CD4-positive, alpha-beta memory T cell (primary cell): ENCODE data around the gene ZRANB1. TPM values are rescaled to one million over a fixed set of nuclear protein-coding genes. Genes with fewer than 3 reads are reported as not detected.

Experiments used
- CTCF ChIA-PET: fragments of 350-600 bp; sonication (Branson Sonifier 250); formaldehyde crosslinking; loops from one replicate; lab custom pipeline; 2021; ENCODE audit warnings: inconsistent platforms; ENCODE audit not compliant: partially characterized antibody; lab: Charles Lee
- POLR2A ChIA-PET: fragments of 350-600 bp; sonication (Branson Sonifier 250); formaldehyde crosslinking; loops from one replicate; lab custom pipeline; 2021; ENCODE audit not compliant: partially characterized antibody; lab: Charles Lee
- DNase-seq, 5 donors: peaks; one replicate each; pipeline versions ENCODE4 v3.0.0 to v3.0.0-alpha.2; 2020 to 2022; ENCODE audit warnings: mixed read lengths in 1 of 5
- H3K27ac ChIP-seq: one replicate; pipeline ENCODE4 v1.7.0; 2013; ENCODE audit warnings: low read depth, low read length
- H3K27me3 ChIP-seq: 2 replicates; pipeline ENCODE4 v1.7.0; 2013; ENCODE audit warnings: mild to moderate bottlenecking, low read length, moderate library complexity; ENCODE audit not compliant: insufficient read depth
- H3K36me3 ChIP-seq: 2 replicates; pipeline ENCODE4 v1.7.0; 2013; ENCODE audit warnings: mild to moderate bottlenecking, low read length, moderate library complexity; ENCODE audit not compliant: insufficient read depth
- H3K4me1 ChIP-seq: 2 replicates; pipeline ENCODE4 v1.7.0; 2013; ENCODE audit warnings: mild to moderate bottlenecking, low read length, moderate library complexity; ENCODE audit not compliant: insufficient read depth
- H3K4me3 ChIP-seq, 2 donors: one replicate each; pipeline ENCODE4 v1.7.0; 2013; ENCODE audit warnings: low read length in 2 of 2, mild to moderate bottlenecking in 1 of 2
- H3K9me3 ChIP-seq, 2 donors: one replicate each; pipeline ENCODE4 v1.7.0; 2013; ENCODE audit warnings: low read length in 2 of 2, control low read depth in 1 of 2; ENCODE audit not compliant: control insufficient read depth in 1 of 2
- H3K27ac Mint-ChIP-seq, 7 donors: one replicate each; pipeline ENCODE4 v1.8.0; 2020 to 2021; ENCODE audit warnings: mixed read lengths in 7 of 7, mild to moderate bottlenecking in 6 of 7, inconsistent platforms in 3 of 7, moderate library complexity in 3 of 7
- H3K27me3 Mint-ChIP-seq, 2 donors: one replicate each; pipeline ENCODE4 v1.8.0; 2020 to 2021; ENCODE audit warnings: mixed read lengths in 2 of 2
- H3K36me3 Mint-ChIP-seq, 2 donors: one replicate each; pipeline ENCODE4 v1.8.0; 2020 to 2021; ENCODE audit warnings: mixed read lengths in 2 of 2, inconsistent platforms in 1 of 2, mild to moderate bottlenecking in 1 of 2
- H3K4me1 Mint-ChIP-seq, 4 donors: one replicate each; pipeline ENCODE4 v1.8.0; 2020 to 2021; ENCODE audit warnings: mixed read lengths in 4 of 4, mild to moderate bottlenecking in 1 of 4
- H3K4me3 Mint-ChIP-seq, 8 donors: one replicate each; pipeline ENCODE4 v1.8.0; 2020 to 2021; ENCODE audit warnings: mixed read lengths in 8 of 8, mild to moderate bottlenecking in 7 of 8, moderate library complexity in 6 of 8, inconsistent platforms in 3 of 8
- H3K9me3 Mint-ChIP-seq, 8 donors: one replicate each; pipeline ENCODE4 v1.8.0; 2020 to 2021; ENCODE audit warnings: mixed read lengths in 8 of 8, mild to moderate bottlenecking in 5 of 8, inconsistent platforms in 3 of 8, moderate library complexity in 1 of 8
- intact Hi-C: fragments of 100-400 bp; cut with micrococcal nuclease; formaldehyde crosslinking; loops from one replicate; pipeline ENCODE4 v1.15.1; 2023
- microRNA-seq: library from miRNA; unstranded; fragments of <30 nt; microRNA quantifications from one replicate; pipeline ENCODE4 v1.2.0, GENCODE V29; 2021; ENCODE audit warnings: borderline replicate concordance, borderline number of aligned reads, borderline microRNAs expressed, mixed read lengths
- polyA plus RNA-seq, 2 donors: library from polyadenylated mRNA; unstranded; fragments of 300-500 nt; fragmentation: Illumina TruSeq; gene quantifications; one replicate each; pipeline ENCODE4 v1.2.3, GENCODE V29; 2021
- total RNA-seq, 2 experiments: library from RNA; stranded (reverse); gene quantifications; one replicate each; pipeline ENCODE4 v1.2.3, GENCODE V29; 2021

Gene ZRANB1
- total and polyA plus RNA-seq, 4 experiments from 2014 or later: 6.2 to 23.8 (median 16.4) TPM

- no peak overlapping the region for H3K27ac ChIP-seq
- ChIA-PET POLR2A (no interaction called here), CTCF (interaction anchor here (1.0 to 4.5 kb wide), 2 partner anchors 9 to 14 kb away, joined by 3 to 26 read pairs; no protein-coding TSS in a partner anchor)
- no peak overlapping the region for H3K4me3 Mint-ChIP-seq
- DNase-seq: no peak
- H3K36me3 ChIP-seq: no peaks in the 10 kb centered on the region
- no peaks in the 10 kb centered on the region for H3K4me1 ChIP-seq
- H3K9me3 ChIP-seq: no peaks in the 10 kb centered on the region
- no peaks in the 10 kb centered on the region for H3K27me3 ChIP-seq
- H3K36me3 Mint-ChIP-seq: no peaks in the 10 kb centered on the region
- H3K9me3 Mint-ChIP-seq: no peaks in the 10 kb centered on the region
- intact Hi-C loops: no loop called here
- H3K4me1 Mint-ChIP-seq: no peaks in the 10 kb centered on the region
- no peak overlapping the region for H3K27ac Mint-ChIP-seq
- H3K27me3 Mint-ChIP-seq: peaks cover 2 to 5% of the 10 kb centered on the region in 2 donors
- H3K4me3 ChIP-seq: no peak overlapping the region
Measured at GRCh38 chr10:125034675-125035074, 92.8 kb downstream of the ZRANB1 start.

- H3K9me3 Mint-ChIP-seq: no peaks in the 10 kb centered on the region
- Histone ChIP-seq H3K27me3 (no peaks in the 10 kb centered on the region), H3K4me3 (no peak overlapping the region), H3K4me1 (no peaks in the 10 kb centered on the region), H3K9me3 (no peaks in the 10 kb centered on the region), H3K36me3 (no peaks in the 10 kb centered on the region), H3K27ac (no peak overlapping the region)
- peaks cover 2 to 5% of the 10 kb centered on the region in 2 donors for H3K27me3 Mint-ChIP-seq
- no peak overlapping the region for H3K27ac Mint-ChIP-seq
- ChIA-PET CTCF (interaction anchor here (1.0 to 4.5 kb wide), 3 partner anchors 8 to 42 kb away, joined by 3 to 26 read pairs (median 3); no protein-coding TSS in a partner anchor), POLR2A (no interaction called here)
- no peaks in the 10 kb centered on the region for H3K36me3 Mint-ChIP-seq
- intact Hi-C loops: no loop called here
- no peaks in the 10 kb centered on the region for H3K4me1 Mint-ChIP-seq
- no peak for DNase-seq
- H3K4me3 Mint-ChIP-seq: no peak overlapping the region
Measured at GRCh38 chr10:125035136-125035535, 93.2 kb downstream of the ZRANB1 start.

GRCh38 chr10:125035588-125036295, 93.8 kb downstream of the ZRANB1 start:
- no peaks in the 10 kb centered on the region for H3K27me3 ChIP-seq
- Mint-ChIP-seq H3K27ac (no peak overlapping the region), H3K27me3 (peaks cover 2 to 5% of the 10 kb centered on the region in 2 donors), H3K4me3 (no peak overlapping the region), H3K36me3 (no peaks in the 10 kb centered on the region), H3K4me1 (peaks cover 0 to 1% (median 0%) of the 10 kb centered on the region in 4 donors), H3K9me3 (no peaks in the 10 kb centered on the region)
- no peak overlapping the region for H3K27ac ChIP-seq
- H3K4me1 ChIP-seq: no peaks in the 10 kb centered on the region
- POLR2A ChIA-PET: no interaction called here
- no peak overlapping the region for H3K4me3 ChIP-seq
- intact Hi-C loops: no loop called here
- CTCF ChIA-PET: interaction anchor here (1.0 to 4.5 kb wide), 5 partner anchors 8 to 43 kb away, joined by 3 to 26 read pairs (median 3); no protein-coding TSS in a partner anchor
- no peaks in the 10 kb centered on the region for H3K36me3 ChIP-seq
- no peaks in the 10 kb centered on the region for H3K9me3 ChIP-seq
- no peak for DNase-seq

GRCh38 chr10:125037145-125037877, 95.4 kb downstream of the ZRANB1 start:
- Mint-ChIP-seq H3K27ac (no peak overlapping the region), H3K9me3 (no peaks in the 10 kb centered on the region), H3K27me3 (peaks cover 2 to 5% of the 10 kb centered on the region in 2 donors), H3K4me3 (no peak overlapping the region), H3K36me3 (no peaks in the 10 kb centered on the region), H3K4me1 (peaks cover 0 to 1% (median 0%) of the 10 kb centered on the region in 4 donors)
- Histone ChIP-seq H3K27me3 (no peaks in the 10 kb centered on the region), H3K27ac (no peak overlapping the region), H3K36me3 (no peaks in the 10 kb centered on the region), H3K9me3 (no peaks in the 10 kb centered on the region), H3K4me3 (no peak overlapping the region), H3K4me1 (no peaks in the 10 kb centered on the region)
- ChIA-PET POLR2A (no interaction called here), CTCF (interaction anchor here (1.1 to 4.5 kb wide), 2 partner anchors 11 to 15 kb away, joined by 3 to 26 read pairs; no protein-coding TSS in a partner anchor)
- no peak for DNase-seq
- intact Hi-C loops: no loop called here

Small RNAs within 50 kb of the gene (microRNA-seq; reads per million reads assigned to microRNA genes)
- not detected for gene MIR4296

Other genes starting within 250 kb of the ZRANB1 start
- gene FAM53B, start 197.7 kb upstream of the ZRANB1 start, total RNA-seq: 10 to 100 TPM; 57.3 to 60.7 TPM
- 10 to 100 TPM in 1 of 2 donors, 1 to 10 TPM in 1; 7.3 to 42.5 TPM for gene FAM53B, start 197.7 kb upstream of the ZRANB1 start, polyA plus RNA-seq
- 10 to 100 TPM; 20.0 to 24.2 TPM for gene EEF1AKMT2, start 150.2 kb upstream of the ZRANB1 start, total RNA-seq
- 10 to 100 TPM; 18.2 to 31.1 TPM for gene EEF1AKMT2, start 150.2 kb upstream of the ZRANB1 start, polyA plus RNA-seq
- 10 to 100 TPM; 14.4 to 15.0 TPM for gene ABRAXAS2, start 140.3 kb upstream of the ZRANB1 start, total RNA-seq
- 10 to 100 TPM in 1 of 2 donors, 1 to 10 TPM in 1; 9.0 to 12.7 TPM for gene ABRAXAS2, start 140.3 kb upstream of the ZRANB1 start, polyA plus RNA-seq
- under 1 TPM; 0.61 to 0.97 TPM for gene CTBP2, start 218.4 kb downstream of the ZRANB1 start, total RNA-seq
- gene CTBP2, start 218.4 kb downstream of the ZRANB1 start, polyA plus RNA-seq: under 1 TPM in 1 of 2 donors, not detected in 1; 0.16 TPM